ENCODE data around the gene RNF44. TPM values are rescaled to one million over a fixed set of nuclear protein-coding genes. Genes with fewer than 3 reads are reported as not detected.

RNF44 gene
- total and polyA plus RNA-seq, 2 of the 13 experiments (the other 11 are each of a cell fraction or from before 2014, with no cell fraction given): 9.2 to 16.8 TPM

DNA sequence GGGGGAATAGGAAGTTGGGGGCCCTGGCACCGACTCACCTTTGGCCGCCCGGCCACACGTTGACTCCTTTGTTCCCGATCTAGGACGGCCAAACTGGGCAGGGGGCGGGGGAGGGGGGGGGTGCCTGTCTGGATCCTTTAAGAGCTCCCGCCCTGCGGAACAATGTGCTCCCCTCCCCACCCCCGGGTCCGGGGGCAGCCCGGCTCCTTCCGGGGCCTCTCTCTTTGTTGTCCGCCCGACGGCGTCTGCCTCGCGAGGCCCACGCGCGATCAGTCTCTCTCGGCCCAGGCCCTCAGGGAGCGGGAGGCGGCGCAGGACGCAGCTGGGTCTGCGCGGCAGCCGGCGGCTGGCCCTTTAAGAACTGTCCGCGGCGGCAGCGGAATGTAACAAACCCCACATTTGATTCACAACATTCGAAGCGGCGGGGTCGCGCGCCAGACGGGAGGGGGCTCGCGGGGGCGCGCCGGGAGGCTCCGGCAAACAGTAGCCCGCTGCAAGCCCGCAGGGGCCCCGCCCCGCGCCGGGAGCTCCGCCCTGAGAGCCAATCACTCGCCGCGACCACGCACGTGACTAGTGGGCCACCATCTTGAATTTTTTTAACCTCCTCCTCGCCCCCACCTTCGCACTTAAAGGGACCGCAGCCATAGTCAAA lies at the start of gene RNF44 (continued):
- TF ChIP-seq, protein P1, sequence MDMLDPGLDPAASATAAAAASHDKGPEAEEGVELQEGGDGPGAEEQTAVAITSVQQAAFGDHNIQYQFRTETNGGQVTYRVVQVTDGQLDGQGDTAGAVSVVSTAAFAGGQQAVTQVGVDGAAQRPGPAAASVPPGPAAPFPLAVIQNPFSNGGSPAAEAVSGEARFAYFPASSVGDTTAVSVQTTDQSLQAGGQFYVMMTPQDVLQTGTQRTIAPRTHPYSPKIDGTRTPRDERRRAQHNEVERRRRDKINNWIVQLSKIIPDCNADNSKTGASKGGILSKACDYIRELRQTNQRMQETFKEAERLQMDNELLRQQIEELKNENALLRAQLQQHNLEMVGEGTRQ (IDR thresholded peaks at IDR 0.05; ENCODE audit: low read depth, low read length): peak; percentile 75
- TF ChIP-seq, protein P1 (CRISPR knock-in tag; IDR thresholded peaks at IDR 0.05; ENCODE audit: borderline replicate concordance): peak; percentile 84; the same call in 1 of the 2 replicates
- TF ChIP-seq MTA3 (CRISPR knock-in tag; IDR thresholded peaks at IDR 0.05): no peak; the same call in 1 of the 2 replicates
- 0 out of 2 replicates have a peak, but pooled peaks have one; percentile 14 for TF ChIP-seq KDM5B (CRISPR knock-in tag; IDR thresholded peaks at IDR 0.05; ENCODE audit: borderline replicate concordance)
- no peak for TF ChIP-seq ZNF256 (CRISPR knock-in tag; conservative IDR thresholded peaks at IDR 0.05)
- TF ChIP-seq SMARCC2 (IDR thresholded peaks at IDR 0.05): no peak
- TF ChIP-seq KAT7 (CRISPR knock-in tag; IDR thresholded peaks at IDR 0.05; ENCODE audit: borderline replicate concordance): no peak; the same call in 1 of the 2 replicates
- TF ChIP-seq, protein P2, sequence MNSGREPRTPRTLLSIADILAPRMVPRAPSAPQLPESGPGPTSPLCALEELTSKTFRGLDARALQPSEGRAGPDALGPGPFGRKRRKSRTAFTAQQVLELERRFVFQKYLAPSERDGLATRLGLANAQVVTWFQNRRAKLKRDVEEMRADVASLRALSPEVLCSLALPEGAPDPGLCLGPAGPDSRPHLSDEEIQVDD (CRISPR knock-in tag; IDR thresholded peaks at IDR 0.05; ENCODE audit: borderline replicate concordance): no peak
- no peak for TF ChIP-seq PRPF4 (IDR thresholded peaks at IDR 0.05; ENCODE audit: low read depth, low read length, poor library complexity, severe bottlenecking)
- peak; percentile 64; the same call in 1 of the 2 replicates for TF ChIP-seq HOXA3 (CRISPR knock-in tag; IDR thresholded peaks at IDR 0.05)
- TF ChIP-seq TEAD2 (CRISPR knock-in tag; IDR thresholded peaks at IDR 0.05): no peak
- TF ChIP-seq SPEN (CRISPR knock-in tag; IDR thresholded peaks at IDR 0.05; ENCODE audit: low read depth): peak; percentile 16; the same call in 1 of the 2 replicates
- peak; percentile 55; the same call in 1 of the 2 replicates for TF ChIP-seq ZNF879 (CRISPR knock-in tag; IDR thresholded peaks at IDR 0.05)
- TF ChIP-seq MAFG (CRISPR knock-in tag; IDR thresholded peaks at IDR 0.05): no peak
- TF ChIP-seq, protein P3, sequence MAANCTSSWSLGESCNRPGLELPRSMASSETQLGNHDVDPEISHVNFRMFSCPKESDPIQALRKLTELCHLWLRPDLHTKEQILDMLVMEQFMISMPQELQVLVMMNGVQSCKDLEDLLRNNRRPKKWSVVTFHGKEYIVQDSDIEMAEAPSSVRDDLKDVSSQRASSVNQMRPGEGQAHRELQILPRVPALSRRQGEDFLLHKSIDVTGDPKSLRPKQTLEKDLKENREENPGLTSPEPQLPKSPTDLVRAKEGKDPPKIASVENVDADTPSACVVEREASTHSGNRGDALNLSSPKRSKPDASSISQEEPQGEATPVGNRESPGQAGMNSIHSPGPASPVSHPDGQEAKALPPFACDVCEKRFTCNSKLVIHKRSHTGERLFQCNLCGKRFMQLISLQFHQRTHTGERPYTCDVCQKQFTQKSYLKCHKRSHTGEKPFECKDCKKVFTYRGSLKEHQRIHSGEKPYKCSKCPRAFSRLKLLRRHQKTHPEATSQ (CRISPR knock-in tag; IDR thresholded peaks at IDR 0.05; ENCODE audit: borderline replicate concordance): no peak
- no peak for TF ChIP-seq GABPA (IDR thresholded peaks at IDR 0.05; ENCODE audit: low read depth, low read length)
- TF ChIP-seq GABPA (CRISPR knock-in tag; IDR thresholded peaks at IDR 0.05; ENCODE audit: low read depth): no peak
- TF ChIP-seq HDAC1 (CRISPR knock-in tag; IDR thresholded peaks at IDR 0.05): no peak
- TF ChIP-seq HNF4A (CRISPR knock-in tag; IDR thresholded peaks at IDR 0.05): no peak
- TF ChIP-seq, protein P4, sequence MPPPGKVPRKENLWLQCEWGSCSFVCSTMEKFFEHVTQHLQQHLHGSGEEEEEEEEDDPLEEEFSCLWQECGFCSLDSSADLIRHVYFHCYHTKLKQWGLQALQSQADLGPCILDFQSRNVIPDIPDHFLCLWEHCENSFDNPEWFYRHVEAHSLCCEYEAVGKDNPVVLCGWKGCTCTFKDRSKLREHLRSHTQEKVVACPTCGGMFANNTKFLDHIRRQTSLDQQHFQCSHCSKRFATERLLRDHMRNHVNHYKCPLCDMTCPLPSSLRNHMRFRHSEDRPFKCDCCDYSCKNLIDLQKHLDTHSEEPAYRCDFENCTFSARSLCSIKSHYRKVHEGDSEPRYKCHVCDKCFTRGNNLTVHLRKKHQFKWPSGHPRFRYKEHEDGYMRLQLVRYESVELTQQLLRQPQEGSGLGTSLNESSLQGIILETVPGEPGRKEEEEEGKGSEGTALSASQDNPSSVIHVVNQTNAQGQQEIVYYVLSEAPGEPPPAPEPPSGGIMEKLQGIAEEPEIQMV (CRISPR knock-in tag; IDR thresholded peaks at IDR 0.05; ENCODE audit: low read depth): no peak
- no peak for TF ChIP-seq ZBTB38 (CRISPR knock-in tag; IDR thresholded peaks at IDR 0.05)
- TF ChIP-seq EED (CRISPR knock-in tag; IDR thresholded peaks at IDR 0.05): 0 out of 2 replicates have a peak, but pooled peaks have one; percentile 22
- no peak for TF ChIP-seq PAX8 (CRISPR knock-in tag; IDR thresholded peaks at IDR 0.05; ENCODE audit: borderline replicate concordance)
- TF ChIP-seq DR1 (CRISPR knock-in tag; IDR thresholded peaks at IDR 0.05): no peak
- no peak for TF ChIP-seq SRSF1 (optimal IDR thresholded peaks at IDR 0.05; ENCODE audit: low read depth, low read length)
- TF ChIP-seq ZFP62 (CRISPR knock-in tag; IDR thresholded peaks at IDR 0.05): no peak
- peak; percentile 51; the same call in 1 of the 2 replicates for TF ChIP-seq ZNF652 (CRISPR knock-in tag; IDR thresholded peaks at IDR 0.05; ENCODE audit: borderline replicate concordance, low read depth)

All from HepG2 (cell line).